ENCODE data around the gene RBBP4. TPM values are rescaled to one million over a fixed set of nuclear protein-coding genes. Genes with fewer than 3 reads are reported as not detected.

The RBBP4 gene
- polyA plus RNA-seq, 1 donor: 159 TPM

Other genes with a start within 250 kb of the RBBP4 start
- gene ZBTB8B, start 186.1 kb upstream of the RBBP4 start, polyA plus RNA-seq: 0.25 TPM
- gene ZBTB8A, start 111.8 kb upstream of the RBBP4 start, polyA plus RNA-seq: 8.0 TPM
- gene ZBTB8OS, start 658 bp upstream of the RBBP4 start, polyA plus RNA-seq: 39.5 TPM
- 5.2 TPM for gene SYNC, start 51.6 kb downstream of the RBBP4 start, polyA plus RNA-seq
- gene YARS1, start 166.2 kb downstream of the RBBP4 start, polyA plus RNA-seq: 59.9 TPM
- gene S100PBP, start 166.4 kb downstream of the RBBP4 start, polyA plus RNA-seq: 27.5 TPM
- 11.0 TPM for gene FNDC5, start 219.7 kb downstream of the RBBP4 start, polyA plus RNA-seq
- 0.87 TPM for gene HPCA, start 235.3 kb downstream of the RBBP4 start, polyA plus RNA-seq